ENCODE measurements around the gene SEC14L2. TPM values are rescaled to one million over a fixed set of nuclear protein-coding genes. Genes with fewer than 3 reads are reported as not detected.
A peak's percentile ranks its signal among the peaks of the same experiment; 100 is the strongest.
"Not testable (repeated sequence)": the region's sequence is repeated elsewhere in the genome, so short reads cannot be mapped to it uniquely, and the experiment has no call there.

The SEC14L2 gene
- polyA plus RNA-seq, 12 donors = 1.1 to 4.3 (median 2.1) TPM; not detected in 2

GRCh38 chr22:30402028-30402765, 5.4 kb downstream of the SEC14L2 start:
- DNase-seq = no peak

- DNase-seq = not testable (repeated sequence)
Measured at GRCh38 chr22:30402766-30403104, 5.9 kb downstream of the SEC14L2 start.

GRCh38 chr22:30404307-30404706, 7.5 kb downstream of the SEC14L2 start:
- no peak for DNase-seq

GRCh38 chr22:30405731-30406130, 8.9 kb downstream of the SEC14L2 start:
- no peak for DNase-seq

- DNase-seq = no peak
Measured at GRCh38 chr22:30406400-30406799, 9.6 kb downstream of the SEC14L2 start.

GRCh38 chr22:30408388-30409102, 11.7 kb downstream of the SEC14L2 start:
- no peak for DNase-seq

GRCh38 chr22:30411780-30412179, 15.0 kb downstream of the SEC14L2 start:
- DNase-seq = no peak

- no peak for DNase-seq
Measured at GRCh38 chr22:30413001-30413400, 16.2 kb downstream of the SEC14L2 start.

- no peak for DNase-seq
Measured at GRCh38 chr22:30413745-30414524, 17.1 kb downstream of the SEC14L2 start.

GRCh38 chr22:30414525-30415047, 17.8 kb downstream of the SEC14L2 start:
- DNase-seq = no peak

- DNase-seq = no peak
Measured at GRCh38 chr22:30416403-30416802, 19.6 kb downstream of the SEC14L2 start.

- no peak for DNase-seq
Measured at GRCh38 chr22:30416837-30417236, 20.0 kb downstream of the SEC14L2 start.

GRCh38 chr22:30420347-30421125, 23.7 kb downstream of the SEC14L2 start:
- DNase-seq = no peak

GRCh38 chr22:30421695-30422480, 25.1 kb downstream of the SEC14L2 start:
- DNase-seq = no peak

- DNase-seq = no peak
Measured at GRCh38 chr22:30422481-30423300, 25.9 kb downstream of the SEC14L2 start.

GRCh38 chr22:30423301-30423958, 26.6 kb downstream of the SEC14L2 start:
- DNase-seq = no peak

GRCh38 chr22:30423959-30424533, 27.2 kb downstream of the SEC14L2 start:
- DNase-seq = peak; percentile 100

GRCh38 chr22:30424534-30425326, 27.9 kb downstream of the SEC14L2 start:
- no peak for DNase-seq
